Smooth muscle cell (in vitro differentiated cells): ENCODE measurements around the gene SNCG. TPM values are rescaled to one million over a fixed set of nuclear protein-coding genes. Genes with fewer than 3 reads are reported as not detected.

Experiments used
- DNase-seq: peaks from one replicate; lab custom pipeline; 2025; ENCODE audit not compliant: unreplicated experiment; lab: John Stamatoyannopoulos, UW
- H2AFZ ChIP-seq: fragments of 200-600 bp; sonication (generic); 2 replicates; pipeline ENCODE4 v1.6.0; 2016; ENCODE audit warnings: antibody characterized with exemption, low read depth, mild to moderate bottlenecking
- H3F3A ChIP-seq: fragments of 200-600 bp; sonication (generic); 2 replicates; pipeline ENCODE4 v1.6.0; 2017; ENCODE audit warnings: antibody characterized with exemption, low read depth
- H3K27ac ChIP-seq: fragments of 200-600 bp; sonication (generic); 2 replicates; pipeline ENCODE4 v1.5.1; 2016; ENCODE audit warnings: low read depth, mild to moderate bottlenecking
- H3K27me3 ChIP-seq: fragments of 200-600 bp; sonication (generic); 2 replicates; pipeline ENCODE4 v1.6.1; 2016; ENCODE audit warnings: low read depth, mild to moderate bottlenecking
- H3K36me3 ChIP-seq: fragments of 200-600 bp; sonication (generic); 2 replicates; pipeline ENCODE4 v1.5.1; 2016; ENCODE audit warnings: low read depth
- H3K4me1 ChIP-seq: fragments of 200-600 bp; sonication (generic); 2 replicates; pipeline ENCODE4 v1.5.1; 2016; ENCODE audit warnings: low read depth
- H3K4me2 ChIP-seq: fragments of 200-600 bp; sonication (generic); 2 replicates; pipeline ENCODE4 v1.6.0; 2016; ENCODE audit warnings: mild to moderate bottlenecking
- H3K4me3 ChIP-seq: fragments of 200-600 bp; sonication (generic); 2 replicates; pipeline ENCODE4 v1.5.1; 2016; ENCODE audit warnings: mild to moderate bottlenecking
- H3K79me2 ChIP-seq: fragments of 200-600 bp; sonication (generic); 2 replicates; pipeline ENCODE4 v1.6.0; 2016; ENCODE audit warnings: low read depth, mild to moderate bottlenecking
- H3K9ac ChIP-seq: fragments of 200-600 bp; sonication (generic); 2 replicates; pipeline ENCODE4 v1.6.0; 2016; ENCODE audit warnings: low read depth
- H3K9me3 ChIP-seq: fragments of 200-600 bp; sonication (generic); replicated peaks from 2 replicates; pipeline ENCODE4 v1.5.1; 2016; ENCODE audit warnings: low read depth
- H4K20me1 ChIP-seq: fragments of 200-600 bp; sonication (generic); 2 replicates; pipeline ENCODE4 v1.6.0; 2016; ENCODE audit warnings: low read depth
- CTCF ChIP-seq: fragments of 200-600 bp; sonication (generic); IDR thresholded peaks from 2 replicates; pipeline ENCODE4 v1.5.1; 2017; ENCODE audit warnings: borderline replicate concordance, mild to moderate bottlenecking, antibody characterized with exemption; ENCODE audit not compliant: insufficient read depth, poor library complexity, severe bottlenecking
- WGBS: methylation state at CpG from one replicate; pipeline ENCODE4 v1.1.7; 2016; ENCODE audit warnings: low lambda C conversion rate; 5-methylcytosine and 5-hydroxymethylcytosine counted together
- polyA plus RNA-seq: library from polyadenylated mRNA; unstranded; fragments of >200 nt; fragmentation: Nextera tagmentation; extraction: Ambion mirVana; gene quantifications from 2 replicates; pipeline ENCODE4 v1.2.1, GENCODE V29; 2016
- total RNA-seq: library from RNA; depleted of rRNA; stranded (reverse); fragments of >200 nt; gene quantifications from 2 replicates; pipeline ENCODE4 v1.2.3, GENCODE V29; 2014

The SNCG gene
- total RNA-seq = 2.6 and 6.7 TPM in 2 replicates
- polyA plus RNA-seq = 2.3 and 4.1 TPM in 2 replicates

GRCh38 chr10:86958116-86958900 is at the start of gene SNCG:
TSS of gene SNCG (plus strand) at chr10:86958599. CDS start at chr10:86958698, 99 bp downstream.
- Histone ChIP-seq H4K20me1 (no peaks in the 10 kb centered on the region), H3K4me2 (peak within 1 kb of the TSS; percentile 43), H3K9me3 (no peaks in the 10 kb centered on the region), H3K27me3 (no peaks in the 10 kb centered on the region), H3K27ac (peak within 1 kb of the TSS; percentile 28), H3K9ac (no peak within 1 kb of the TSS), H3K36me3 (no peaks in the 10 kb centered on the region), H3K4me1 (peaks cover 34% of the 10 kb centered on the region), H3K4me3 (no peak within 1 kb of the TSS), H3F3A (no peaks in the 10 kb centered on the region), H3K79me2 (no peaks in the 10 kb centered on the region), H2AFZ (no peak within 1 kb of the TSS)
- DNase-seq = no peak
- TF ChIP-seq CTCF = no peak
- WGBS = 77% methylated on average over 21 of the region's 22 CpGs

- Histone ChIP-seq H3K4me2 (no peak overlapping the region), H3K9ac (no peak overlapping the region), H3K9me3 (no peaks in the 10 kb centered on the region), H3K79me2 (no peaks in the 10 kb centered on the region), H2AFZ (no peak overlapping the region), H3K36me3 (peaks cover 11% of the 10 kb centered on the region), H3K4me3 (no peak overlapping the region), H4K20me1 (no peaks in the 10 kb centered on the region), H3K27me3 (no peaks in the 10 kb centered on the region), H3K4me1 (no peaks in the 10 kb centered on the region), H3F3A (peaks cover 10% of the 10 kb centered on the region), H3K27ac (no peak overlapping the region)
- no peak for TF ChIP-seq CTCF
- 73% methylated on average over 1 of the region's 1 CpG for WGBS
- no peak for DNase-seq
These were observed 43.7 kb upstream of the SNCG start for GRCh38 chr10:86914734-86915133.

GRCh38 chr10:86918022-86918471 is 40.4 kb upstream of the SNCG start:
- peak overlapping the region; percentile 55 for H3K27ac ChIP-seq
- no peaks in the 10 kb centered on the region for H4K20me1 ChIP-seq
- no peaks in the 10 kb centered on the region for H3K4me1 ChIP-seq
- H3K36me3 ChIP-seq = peaks cover 21% of the 10 kb centered on the region
- H3K4me2 ChIP-seq = no peak overlapping the region
- H3K27me3 ChIP-seq = no peaks in the 10 kb centered on the region
- H3F3A ChIP-seq = peaks cover 10% of the 10 kb centered on the region
- no peak for DNase-seq
- H3K9ac ChIP-seq = no peak overlapping the region
- H2AFZ ChIP-seq = no peak overlapping the region
- no peak for TF ChIP-seq CTCF
- no peaks in the 10 kb centered on the region for H3K79me2 ChIP-seq
- WGBS = 27% methylated on average over 5 of the region's 5 CpGs
- no peaks in the 10 kb centered on the region for H3K9me3 ChIP-seq
- no peak overlapping the region for H3K4me3 ChIP-seq
